H1 (cell line): ENCODE measurements around the gene ARHGEF39. TPM values are rescaled to one million over a fixed set of nuclear protein-coding genes. Genes with fewer than 3 reads are reported as not detected.
"Not testable (repeated sequence)": the region's sequence is repeated elsewhere in the genome, so short reads cannot be mapped to it uniquely, and the experiment has no call there.

ENCODE experiments used
- CTCF ChIA-PET: fragments of 300-600 bp; sonication (Branson Sonifier 250); formaldehyde crosslinking; loops from one replicate; lab custom pipeline; 2021; ENCODE audit not compliant: partially characterized antibody; lab: Charles Lee
- POLR2A ChIA-PET: fragments of 300-600 bp; sonication (Branson Sonifier 250); formaldehyde crosslinking; loops from one replicate; lab custom pipeline; 2021; ENCODE audit warnings: inconsistent platforms; ENCODE audit not compliant: partially characterized antibody; lab: Charles Lee
- DNase-seq, 2 experiments: peaks; one replicate each; pipeline versions ENCODE4 v3.0.0 to v3.0.0-alpha.2; 2010 to 2022; ENCODE audit warnings: low spot score in 2 of 2, low read depth in 1 of 2, mixed read lengths in 1 of 2
- FAIRE-seq: peaks from 2 replicates; lab custom pipeline; 2011; peaks lifted over from hg19 to GRCh38; lab: Jason Lieb, UNC
- H2AFZ ChIP-seq: 2 replicates; pipeline ENCODE4 v1.8.1; 2012; ENCODE audit warnings: low read length, inconsistent platforms
- H2AK5ac ChIP-seq: 2 replicates; pipeline ENCODE4 v1.6.1; 2013; ENCODE audit warnings: low read depth, low read length
- H2BK120ac ChIP-seq: replicated peaks from 2 replicates; pipeline ENCODE3; 2013; ENCODE audit warnings: low read depth, low read length, inconsistent platforms
- H2BK12ac ChIP-seq: 2 replicates; pipeline ENCODE4 v1.6.1; 2013; ENCODE audit warnings: low read depth, low read length
- H2BK15ac ChIP-seq: 2 replicates; pipeline ENCODE4 v1.6.1; 2013; ENCODE audit warnings: low read length
- H2BK20ac ChIP-seq: 2 replicates; pipeline ENCODE4 v1.6.1; 2013; ENCODE audit warnings: low read length
- H2BK5ac ChIP-seq: 2 replicates; pipeline ENCODE4 v1.6.1; 2013; ENCODE audit warnings: low read depth, low read length
- H3K14ac ChIP-seq: 2 replicates; pipeline ENCODE4 v1.6.1; 2013; ENCODE audit warnings: inconsistent platforms; ENCODE audit not compliant: insufficient read length
- H3K18ac ChIP-seq: 2 replicates; pipeline ENCODE4 v1.6.1; 2013; ENCODE audit warnings: low read length; ENCODE audit errors: extremely low read depth
- H3K23ac ChIP-seq: 2 replicates; pipeline ENCODE4 v1.6.1; 2013; ENCODE audit warnings: inconsistent platforms; ENCODE audit not compliant: insufficient read length
- H3K23me2 ChIP-seq: 2 replicates; pipeline ENCODE4 v1.6.1; 2013; ENCODE audit warnings: low read depth, low read length
- H3K27ac ChIP-seq: 2 replicates; pipeline ENCODE4 v1.6.1; 2011; ENCODE audit warnings: low read depth, low read length, inconsistent platforms
- H3K27me3 ChIP-seq, 4 experiments: replicated peaks in 1 of 4; 1 replicate in 1 of 4; 2 replicates in 3 of 4; pipeline versions ENCODE4 v1.6.1 to v1.8.1; 2011 to 2013; ENCODE audit warnings: low read length in 3 of 4, mild to moderate bottlenecking in 3 of 4, inconsistent platforms in 2 of 4, mixed read lengths in 2 of 4, moderate library complexity in 1 of 4; ENCODE audit not compliant: control insufficient read depth in 3 of 4, insufficient read depth in 3 of 4; ENCODE audit errors: extremely low read depth in 1 of 4
- H3K36me3 ChIP-seq, 4 experiments: 2 replicates each; pipeline versions ENCODE4 v1.6.1 to v1.8.1; 2011 to 2013; ENCODE audit warnings: mild to moderate bottlenecking in 4 of 4, low read length in 3 of 4, moderate library complexity in 2 of 4, control low read depth in 1 of 4, inconsistent platforms in 1 of 4; ENCODE audit not compliant: insufficient read depth in 4 of 4, control insufficient read depth in 2 of 4
- H3K4ac ChIP-seq: replicated peaks from 2 replicates; pipeline ENCODE3; 2013; ENCODE audit warnings: low read length, low read depth, mixed read lengths, inconsistent platforms; ENCODE audit not compliant: insufficient read length
- H3K4me1 ChIP-seq, 4 experiments: replicated peaks in 1 of 4; 1 replicate in 1 of 4; 2 replicates in 3 of 4; pipeline versions ENCODE4 v1.6.1 to v1.8.1; 2011 to 2013; ENCODE audit warnings: low read length in 3 of 4, inconsistent platforms in 2 of 4, mixed read lengths in 1 of 4; ENCODE audit not compliant: insufficient read depth in 4 of 4, control insufficient read depth in 3 of 4
- H3K4me2 ChIP-seq, 2 experiments: 2 replicates each; pipeline versions ENCODE4 v1.6.1 to v1.8.1; 2011 to 2013; ENCODE audit warnings: low read depth in 2 of 2, low read length in 2 of 2, control low read depth in 1 of 2, inconsistent platforms in 1 of 2, mild to moderate bottlenecking in 1 of 2; ENCODE audit not compliant: insufficient read depth in 1 of 2
- H3K4me3 ChIP-seq, 4 experiments: fragments of 200-600, 300-600 bp in 1 of 4; sonication (generic), shearing (Covaris generic), sonication (Bioruptor Twin) in 1 of 4; 2 replicates each; pipeline versions ENCODE4 v1.5.1 to v1.8.1; 2011 to 2016; ENCODE audit warnings: low read length in 4 of 4, low read depth in 3 of 4, control low read depth in 2 of 4, inconsistent platforms in 2 of 4, mild to moderate bottlenecking in 2 of 4, mixed read lengths in 1 of 4, moderate library complexity in 1 of 4; ENCODE audit not compliant: insufficient read depth in 2 of 4; ENCODE audit errors: extremely low read depth in 1 of 4
- H3K56ac ChIP-seq: replicated peaks from 2 replicates; pipeline ENCODE3; 2013; ENCODE audit warnings: low read depth, mild to moderate bottlenecking, mixed read lengths, low read length, inconsistent platforms; ENCODE audit not compliant: insufficient read length
- H3K79me1 ChIP-seq: 2 replicates; pipeline ENCODE4 v1.6.1; 2013; ENCODE audit warnings: low read depth, low read length, control low read depth
- H3K79me2 ChIP-seq, 2 experiments: 2 replicates each; pipeline versions ENCODE4 v1.6.1 to v1.8.1; 2012 to 2013; ENCODE audit warnings: low read length in 2 of 2, mild to moderate bottlenecking in 2 of 2, inconsistent platforms in 1 of 2; ENCODE audit not compliant: insufficient read depth in 2 of 2, control insufficient read depth in 1 of 2
- H3K9ac ChIP-seq, 4 experiments: replicated peaks in 1 of 4; 1 replicate in 1 of 4; 2 replicates in 3 of 4; pipeline versions ENCODE4 v1.6.1 to v1.8.1; 2011 to 2013; ENCODE audit warnings: low read depth in 3 of 4, low read length in 3 of 4, control low read depth in 2 of 4, mild to moderate bottlenecking in 2 of 4, moderate library complexity in 2 of 4, inconsistent platforms in 1 of 4; ENCODE audit errors: extremely low read depth in 1 of 4
- H3K9me3 ChIP-seq, 2 experiments: 2 replicates each; pipeline versions ENCODE4 v1.6.1 to v1.8.1; 2012 to 2013; ENCODE audit warnings: mild to moderate bottlenecking in 2 of 2, moderate library complexity in 2 of 2, control low read depth in 1 of 2, inconsistent platforms in 1 of 2, low read depth in 1 of 2, low read length in 1 of 2, mixed read lengths in 1 of 2; ENCODE audit not compliant: insufficient read depth in 2 of 2
- H4K20me1 ChIP-seq, 2 experiments: replicated peaks in 1 of 2; 2 replicates each; pipeline versions ENCODE3 to v1.8.1; 2011 to 2013; ENCODE audit warnings: inconsistent platforms in 2 of 2, low read length in 2 of 2, mild to moderate bottlenecking in 1 of 2; ENCODE audit not compliant: insufficient read depth in 2 of 2, control insufficient read depth in 1 of 2
- H4K5ac ChIP-seq: 2 replicates; pipeline ENCODE4 v1.6.1; 2013; ENCODE audit warnings: low read length, low read depth, mixed read lengths, inconsistent platforms; ENCODE audit not compliant: insufficient read length
- H4K8ac ChIP-seq: 2 replicates; pipeline ENCODE4 v1.8.0; 2013; ENCODE audit warnings: mild to moderate bottlenecking, moderate library complexity, low read length, inconsistent platforms; ENCODE audit not compliant: insufficient read depth; ENCODE audit errors: extremely low read depth
- H4K91ac ChIP-seq: replicated peaks from 2 replicates; pipeline ENCODE3; 2013; ENCODE audit warnings: low read length, mixed read lengths, inconsistent platforms; ENCODE audit not compliant: insufficient read length
- WGBS, 2 experiments: shearing (Covaris generic) in 1 of 2; methylation state at CpG; one replicate each; pipeline versions ENCODE4 v1.1.6 to v1.1.7; 2013 to 2015; ENCODE audit warnings: low lambda C conversion rate in 2 of 2, mixed read lengths in 2 of 2, inconsistent platforms in 1 of 2, low coverage in 1 of 2, missing lambda C conversion rate in 1 of 2; ENCODE audit not compliant: insufficient replicate concordance in 2 of 2, insufficient coverage in 1 of 2, insufficient read length in 1 of 2; ENCODE audit errors: extremely low coverage in 1 of 2, missing lambda C conversion rate in 1 of 2; 5-methylcytosine and 5-hydroxymethylcytosine counted together
- polyA plus RNA-seq, 7 experiments: library from polyadenylated mRNA; depleted of rRNA in 3 of 7; stranded (reverse) in 5 of 7; unstranded in 2 of 7; fragments of >200 nt in 5 of 7; fragments of 200-250 nt in 2 of 7; gene quantifications; 1 replicate in 5 of 7; 2 replicates in 1 of 7; 4 replicates in 1 of 7; pipeline versions ENCODE4 v1.2.1 to v1.2.3, GENCODE V29; 2011 to 2013; ENCODE audit warnings: missing spikeins in 2 of 7, mixed read lengths in 2 of 7
- total RNA-seq: library from RNA; stranded (reverse); fragmentation: NEBNext Ultra II Directional; extraction: Animal tissue kit (Norgen Biotek cat#: 25700); gene quantifications from 2 replicates; pipeline ENCODE4 v1.2.1, GENCODE V29; 2021

ARHGEF39 gene
- total and polyA plus RNA-seq, 2 of the 8 experiments (the other 6 are each of a cell fraction or from before 2014, with no cell fraction given): 18.6 to 18.7 TPM

DNA sequence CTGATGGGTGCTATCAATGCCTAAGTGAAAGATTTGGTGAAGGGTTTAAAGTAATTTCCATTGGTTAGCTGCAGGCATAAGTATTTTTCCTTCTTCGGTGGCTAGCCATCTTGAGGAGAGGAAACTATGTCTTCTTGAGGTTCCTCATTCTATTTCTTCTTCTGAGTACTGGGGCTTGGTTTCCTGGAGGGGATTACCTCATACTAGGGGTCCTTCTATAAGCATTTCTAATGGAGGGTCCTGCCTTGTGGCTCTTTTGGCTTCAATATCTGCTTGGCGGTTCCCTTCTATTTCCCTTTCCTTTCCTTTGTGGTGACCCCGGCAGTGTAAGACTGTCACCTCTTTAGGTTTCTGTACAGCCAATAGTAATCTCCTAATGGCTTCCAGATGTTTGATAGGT is 23.5 kb downstream of the ARHGEF39 start:
- H3K56ac ChIP-seq, POLR2A ChIA-PET, H4K8ac ChIP-seq, H3K4ac ChIP-seq, H2BK120ac ChIP-seq, H4K20me1 ChIP-seq, H4K91ac ChIP-seq, H3K36me3 ChIP-seq, H2BK20ac ChIP-seq, H3K27ac ChIP-seq, H3K9ac ChIP-seq, H2BK5ac ChIP-seq, H3K23ac ChIP-seq, DNase-seq, H3K23me2 ChIP-seq, H2AK5ac ChIP-seq, H3K4me1 ChIP-seq, FAIRE-seq, H2BK15ac ChIP-seq, H3K14ac ChIP-seq, H2AFZ ChIP-seq, H3K79me1 ChIP-seq, H3K4me2 ChIP-seq, H2BK12ac ChIP-seq, H3K79me2 ChIP-seq, H3K27me3 ChIP-seq, H3K4me3 ChIP-seq, H4K5ac ChIP-seq, H3K9me3 ChIP-seq, H3K18ac ChIP-seq: not testable (repeated sequence)
- CTCF ChIA-PET: interaction anchor here (1.0 to 2.1 kb wide), 4 partner anchors 26 to 88 kb away, joined by 3 to 6 read pairs (median 4); no protein-coding TSS in a partner anchor
- WGBS, 2 experiments: 100% methylated on average over 3 of the region's 3 CpGs; no CpG with 5 or more reads in 1 of the 2 experiments

DNA sequence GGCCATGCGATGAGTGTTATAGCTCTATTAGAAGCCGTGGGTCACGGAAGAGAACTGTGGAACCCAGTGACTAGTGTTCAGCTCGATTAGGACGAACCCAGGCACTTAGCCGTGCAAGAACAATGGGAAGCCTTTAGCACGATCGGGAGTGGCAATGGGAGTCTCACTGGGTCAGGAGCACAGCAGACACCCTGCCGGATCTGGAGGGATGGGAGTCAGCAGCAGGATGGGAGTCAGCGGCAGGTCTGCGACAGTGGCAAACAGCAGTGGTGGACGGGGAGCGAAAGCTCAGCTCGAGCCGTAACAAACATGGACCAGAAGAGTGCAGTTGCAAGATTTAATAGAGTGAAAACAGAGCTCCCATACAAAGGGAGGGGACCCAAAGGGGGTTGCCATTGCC is 24.6 kb downstream of the ARHGEF39 start:
- ChIA-PET CTCF (interaction anchor here (1.0 to 1.3 kb wide), 3 partner anchors 21 to 187 kb away, joined by 3 to 4 read pairs (median 3); no protein-coding TSS in a partner anchor), POLR2A (interaction anchor here (0.7 kb wide), 1 partner anchor 18 kb away, joined by 3 read pairs; the partner anchor contains the start of genes CCDC107 and RMRP)
- H2AK5ac ChIP-seq: not testable (repeated sequence)

More for the DNA sequence above, 24.6 kb downstream of the ARHGEF39 start:
- H3K18ac ChIP-seq, H3K4me2 ChIP-seq, H4K8ac ChIP-seq, H4K5ac ChIP-seq, DNase-seq, H3K79me1 ChIP-seq, H3K4me1 ChIP-seq, H2BK5ac ChIP-seq, H3K23ac ChIP-seq, H2AFZ ChIP-seq, H3K4ac ChIP-seq, H2BK15ac ChIP-seq, H2BK12ac ChIP-seq, FAIRE-seq, H2BK20ac ChIP-seq, H3K9ac ChIP-seq, H3K23me2 ChIP-seq, H4K91ac ChIP-seq, H4K20me1 ChIP-seq, H3K56ac ChIP-seq, H3K36me3 ChIP-seq, H3K27ac ChIP-seq, H3K9me3 ChIP-seq, H3K4me3 ChIP-seq, H3K14ac ChIP-seq, H3K79me2 ChIP-seq, H3K27me3 ChIP-seq, H2BK120ac ChIP-seq: not testable (repeated sequence)
- WGBS, 2 experiments: 97% methylated on average over 15 of the region's 15 CpGs; no CpG with 5 or more reads in 1 of the 2 experiments
